CD4-positive, CD25-positive, alpha-beta regulatory T cell (primary cell): Measurements from ENCODE around the gene PRPSAP2. TPM values are rescaled to one million over a fixed set of nuclear protein-coding genes. Genes with fewer than 3 reads are reported as not detected.

Experiments used
- polyA plus RNA-seq, 4 donors: library from polyadenylated mRNA; unstranded; fragments of 300-500 nt; fragmentation: Illumina TruSeq; gene quantifications; one replicate each; pipeline ENCODE4 v1.2.3, GENCODE V29; 2021
- total RNA-seq: library from RNA; stranded (reverse); gene quantifications from one replicate; pipeline ENCODE4 v1.2.3, GENCODE V29; 2022

The PRPSAP2 gene
- total and polyA plus RNA-seq, 5 donors from 2014 or later: 41.5 to 59.5 (median 45.8) TPM

Other genes with a start within 250 kb of the PRPSAP2 start
- gene TBC1D28, start 213.7 kb upstream of the PRPSAP2 start, total RNA-seq: not detected
- gene TBC1D28, start 213.7 kb upstream of the PRPSAP2 start, polyA plus RNA-seq: not detected
- 4.5 TPM for gene FOXO3B, start 175.8 kb upstream of the PRPSAP2 start, total RNA-seq
- 1 to 10 TPM; 1.7 to 2.6 (median 2.0) TPM for gene FOXO3B, start 175.8 kb upstream of the PRPSAP2 start, polyA plus RNA-seq
- not detected for gene FBXW10, start 114.1 kb upstream of the PRPSAP2 start, total RNA-seq
- gene FBXW10, start 114.1 kb upstream of the PRPSAP2 start, polyA plus RNA-seq: not detected
- gene TVP23B, start 76.9 kb upstream of the PRPSAP2 start, total RNA-seq: 20.1 TPM
- 10 to 100 TPM; 32.6 to 56.4 (median 40.1) TPM for gene TVP23B, start 76.9 kb upstream of the PRPSAP2 start, polyA plus RNA-seq
- not detected for gene SLC5A10, start 94.0 kb downstream of the PRPSAP2 start, total RNA-seq
- under 1 TPM; 0.05 to 0.23 (median 0.16) TPM for gene SLC5A10, start 94.0 kb downstream of the PRPSAP2 start, polyA plus RNA-seq
- 10.7 TPM for gene FAM83G, start 146.6 kb downstream of the PRPSAP2 start, total RNA-seq
- 1 to 10 TPM; 3.7 to 6.2 (median 5.3) TPM for gene FAM83G, start 146.6 kb downstream of the PRPSAP2 start, polyA plus RNA-seq
- 34.5 TPM for gene GRAP, start 188.8 kb downstream of the PRPSAP2 start, total RNA-seq
- gene GRAP, start 188.8 kb downstream of the PRPSAP2 start, polyA plus RNA-seq: 10 to 100 TPM; 52.2 to 77.5 (median 62.6) TPM